ENCODE results near the gene KRTAP2-2. TPM values are rescaled to one million over a fixed set of nuclear protein-coding genes. Genes with fewer than 3 reads are reported as not detected.
"Not testable (repeated sequence)": the region's sequence is repeated elsewhere in the genome, so short reads cannot be mapped to it uniquely, and the experiment has no call there.

KRTAP2-2 gene
- total and polyA plus RNA-seq, 10 of the 15 experiments (the other 5 are each of a cell fraction or from before 2014, with no cell fraction given), result not detected

GRCh38 chr17:41084100-41084856 is 29.2 kb upstream of the KRTAP2-2 start, which contains the start of gene KRTAP4-7:
Gene KRTAP4-7 (plus strand): TSS chr17:41084150. CDS start chr17:41084207, 57 bp downstream.
- intact Hi-C loops (cut with micrococcal nuclease; ENCODE audit: unreplicated experiment); CTCF ChIA-PET; BruUV-seq (replicated peaks); POLR2A ChIA-PET; H4K20me1 ChIP-seq (ENCODE audit: control insufficient read depth, insufficient read depth); ATAC-seq; RAD21 ChIA-PET (ENCODE audit: unreplicated experiment); H3K27me3 ChIP-seq (replicated peaks in 1 of 2; ENCODE audit: control insufficient read depth in 2 of 2, insufficient read depth in 2 of 2, low read length in 1 of 2); in situ Hi-C loops (cut with MboI); H3K79me2 ChIP-seq (ENCODE audit: control insufficient read depth, insufficient read depth, low read length); SMC1A ChIA-PET (ENCODE audit: uncharacterized antibody, unreplicated experiment); H3K9ac ChIP-seq (ENCODE audit: control insufficient read depth, insufficient read depth, low read length); H3K36me3 ChIP-seq (ENCODE audit: control insufficient read depth in 2 of 2, insufficient read depth in 2 of 2, low read length in 1 of 2); DNase-seq (ENCODE audit: low read depth, low spot score); H3K4me3 ChIP-seq; FAIRE-seq; H2AFZ ChIP-seq (ENCODE audit: control insufficient read depth, low read depth, low read length); H3K9me3 ChIP-seq (replicated peaks; ENCODE audit: control insufficient read depth, insufficient read depth, low read length); H3K27ac ChIP-seq (ENCODE audit: control insufficient read depth, insufficient read depth); H3K4me2 ChIP-seq (ENCODE audit: control insufficient read depth, insufficient read depth); H3K4me1 ChIP-seq (ENCODE audit: control insufficient read depth, insufficient read depth, low read length): not testable (repeated sequence)
- 5% methylated on average over 9 of the region's 14 CpGs for WGBS (ENCODE audit: insufficient coverage, insufficient replicate concordance, low lambda C conversion rate, missing lambda C conversion rate)

- H3K79me2 ChIP-seq (ENCODE audit: control insufficient read depth, insufficient read depth, low read length); FAIRE-seq; ATAC-seq; H3K4me1 ChIP-seq (ENCODE audit: control insufficient read depth, insufficient read depth, low read length); CTCF ChIA-PET; H3K27ac ChIP-seq (ENCODE audit: control insufficient read depth, insufficient read depth); H3K27me3 ChIP-seq (replicated peaks in 1 of 2; ENCODE audit: control insufficient read depth in 2 of 2, insufficient read depth in 2 of 2, low read length in 1 of 2); H3K4me2 ChIP-seq (ENCODE audit: control insufficient read depth, insufficient read depth); DNase-seq (ENCODE audit: low read depth, low spot score); BruUV-seq (replicated peaks); H3K9me3 ChIP-seq (replicated peaks; ENCODE audit: control insufficient read depth, insufficient read depth, low read length); POLR2A ChIA-PET; H3K36me3 ChIP-seq (ENCODE audit: control insufficient read depth in 2 of 2, insufficient read depth in 2 of 2, low read length in 1 of 2); in situ Hi-C loops (cut with MboI); SMC1A ChIA-PET (ENCODE audit: uncharacterized antibody, unreplicated experiment); RAD21 ChIA-PET (ENCODE audit: unreplicated experiment); H3K4me3 ChIP-seq; intact Hi-C loops (cut with micrococcal nuclease; ENCODE audit: unreplicated experiment); H3K9ac ChIP-seq (ENCODE audit: control insufficient read depth, insufficient read depth, low read length); H4K20me1 ChIP-seq (ENCODE audit: control insufficient read depth, insufficient read depth); H2AFZ ChIP-seq (ENCODE audit: control insufficient read depth, low read depth, low read length): not testable (repeated sequence)
- 0% methylated on average over 1 of the region's 2 CpGs for WGBS (ENCODE audit: insufficient coverage, insufficient replicate concordance, low lambda C conversion rate, missing lambda C conversion rate)
Observed at GRCh38 chr17:41083427-41083826, 28.4 kb upstream of the KRTAP2-2 start.

Data from GM12878 (cell line).